GM19372 (cell line): ENCODE data around the gene LRRC39.
"Not testable (repeated sequence)": the region's sequence is repeated elsewhere in the genome, so short reads cannot be mapped to it uniquely, and the experiment has no call there.

Source experiments
- ATAC-seq: cut with Tn5 transposase; IDR thresholded peaks from one replicate; pipeline ENCODE4 v1.9.1; 2021; ENCODE audit warnings: mild to moderate bottlenecking, low read depth, moderate library complexity; ENCODE audit not compliant: unreplicated experiment

The LRRC39 gene

DNA sequence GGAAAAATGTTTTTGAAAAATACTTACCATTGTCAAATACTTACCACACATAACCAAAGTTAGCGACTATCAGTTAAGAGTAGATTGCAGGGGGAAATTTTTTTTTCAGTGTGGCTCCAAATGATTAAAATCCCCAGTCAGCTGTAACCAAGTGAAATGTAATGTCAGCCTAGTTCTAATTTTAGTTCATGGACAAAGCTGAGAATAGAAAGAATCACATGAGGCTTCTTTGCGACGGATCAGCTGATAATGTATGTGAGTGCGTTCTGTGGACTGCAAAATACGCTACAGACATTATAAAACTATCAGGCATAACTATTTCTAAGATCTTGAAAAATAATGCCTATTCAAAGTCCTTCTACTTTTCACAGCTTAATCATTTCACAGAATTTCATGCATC lies at the start of gene LRRC39:
Gene LRRC39, minus strand, starts transcription at position 166 of the 400 bp plus-strand sequence. CDS start 9,740 bp downstream, outside the sequence.
- ATAC-seq: no peak

DNA sequence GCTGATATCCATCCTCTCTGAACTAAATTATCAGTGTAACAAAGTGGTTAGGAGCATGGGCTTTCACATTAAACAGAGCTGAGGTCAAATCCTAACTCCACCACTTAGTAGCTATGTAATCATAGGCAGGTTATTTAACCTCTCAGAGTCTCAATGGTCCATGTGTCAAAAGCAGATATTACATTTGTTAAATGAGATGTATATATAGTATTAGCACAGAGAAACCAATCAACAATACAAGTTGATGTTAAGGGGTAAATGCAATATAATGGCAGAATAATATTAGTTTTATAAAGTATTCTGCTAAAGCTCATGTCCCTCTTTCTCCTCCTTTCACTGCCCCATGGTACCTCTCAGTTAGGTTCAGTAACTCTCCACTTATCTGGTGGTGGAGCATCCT lies 44.4 kb upstream of the LRRC39 start:
- no peak for ATAC-seq

DNA sequence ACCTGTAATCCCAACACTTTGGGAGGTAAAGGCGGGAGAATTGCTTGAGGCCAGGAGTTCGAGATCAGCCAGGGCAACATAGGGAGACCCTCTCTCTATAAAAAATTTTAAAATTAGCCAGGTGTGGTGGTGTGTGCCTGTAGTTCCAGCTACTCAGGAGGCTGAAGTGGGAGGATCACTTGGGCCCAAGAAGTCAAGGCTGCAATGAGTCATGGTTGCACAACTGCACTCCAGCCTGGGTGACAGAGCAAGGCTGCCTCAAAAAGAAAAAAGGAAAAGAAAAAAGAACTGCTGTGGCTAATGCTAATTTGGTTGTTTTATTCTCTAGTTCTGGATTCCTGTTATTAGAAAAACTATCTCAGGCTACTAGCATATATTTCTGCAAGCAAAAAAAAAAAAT lies 41.8 kb upstream of the LRRC39 start:
- no peak for ATAC-seq

DNA sequence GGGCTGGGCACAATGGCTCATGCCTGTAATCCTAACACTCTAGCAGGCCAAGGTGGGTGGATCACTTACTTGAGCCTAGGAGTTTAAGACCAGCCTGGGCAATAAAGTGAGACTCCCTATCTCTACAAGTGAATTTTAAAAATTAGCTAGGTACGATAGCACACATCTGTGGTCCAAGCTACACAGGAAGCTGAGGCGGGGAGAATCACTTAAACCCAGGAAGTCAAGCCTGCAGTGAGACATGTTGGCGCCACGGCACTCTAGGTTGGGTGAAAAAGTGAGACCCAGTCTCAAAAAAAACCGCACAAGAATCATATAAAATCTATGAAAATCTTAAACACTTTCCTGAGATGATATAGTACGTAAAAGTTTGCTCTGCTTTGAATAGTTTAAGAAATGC lies 41.4 kb upstream of the LRRC39 start:
- no peak for ATAC-seq

DNA sequence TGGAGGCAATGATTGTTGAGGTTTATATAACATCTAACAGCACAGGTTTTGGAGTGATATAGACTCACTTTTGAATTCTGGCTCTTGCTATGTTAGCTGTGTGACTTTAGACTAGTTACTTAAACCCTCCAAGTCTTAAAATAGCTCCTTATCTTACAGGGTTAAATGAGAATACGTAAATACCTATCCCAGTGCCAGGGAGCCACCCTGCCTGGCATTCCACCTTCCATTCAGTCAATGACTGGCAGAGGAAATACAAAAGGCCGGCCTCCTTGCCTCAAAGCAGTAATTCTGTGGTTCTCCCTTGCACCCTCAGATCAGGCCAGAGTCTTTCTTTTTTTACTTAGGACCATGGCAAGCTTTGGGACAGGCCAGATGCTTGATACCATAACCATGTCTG lies 39.8 kb upstream of the LRRC39 start:
- no peak for ATAC-seq

DNA sequence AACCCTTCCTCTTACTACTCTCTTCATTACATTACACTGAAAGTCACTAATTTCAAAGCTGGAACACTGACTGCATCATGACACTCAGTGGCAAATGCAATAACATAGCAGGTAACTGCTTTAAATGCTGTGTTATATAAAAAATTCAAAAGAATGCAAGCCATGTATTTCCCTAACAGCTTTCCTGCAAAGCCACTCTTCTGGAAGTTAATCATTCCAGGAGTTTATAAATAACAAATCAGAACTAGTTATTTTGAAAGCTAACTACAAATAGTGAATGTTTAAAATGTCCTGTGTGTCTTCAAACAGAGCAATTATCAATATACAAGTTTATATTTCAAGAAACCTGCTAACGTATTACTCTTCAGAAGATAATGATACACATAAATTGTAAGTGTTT lies 37.0 kb upstream of the LRRC39 start:
- ATAC-seq: no peak

DNA sequence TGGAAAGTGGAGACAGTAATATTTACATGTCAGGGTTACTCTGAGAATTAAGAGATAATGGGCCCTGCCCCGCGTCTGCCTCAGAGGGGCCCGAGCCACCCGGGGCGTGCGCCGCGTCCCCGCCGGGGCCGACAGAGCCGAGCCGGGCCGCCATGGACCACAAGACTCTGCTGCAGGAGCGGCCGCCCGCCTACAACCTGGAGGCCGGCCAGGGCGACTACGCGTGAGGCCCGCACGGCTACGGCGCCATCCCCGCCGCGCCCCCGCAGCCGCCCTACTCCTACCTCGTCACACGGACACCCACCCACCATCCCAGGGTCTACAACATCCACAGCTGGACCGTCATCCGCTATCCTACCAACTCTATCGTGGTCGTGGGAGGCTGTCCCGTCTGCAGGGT lies 35.1 kb upstream of the LRRC39 start:
- ATAC-seq: no peak

DNA sequence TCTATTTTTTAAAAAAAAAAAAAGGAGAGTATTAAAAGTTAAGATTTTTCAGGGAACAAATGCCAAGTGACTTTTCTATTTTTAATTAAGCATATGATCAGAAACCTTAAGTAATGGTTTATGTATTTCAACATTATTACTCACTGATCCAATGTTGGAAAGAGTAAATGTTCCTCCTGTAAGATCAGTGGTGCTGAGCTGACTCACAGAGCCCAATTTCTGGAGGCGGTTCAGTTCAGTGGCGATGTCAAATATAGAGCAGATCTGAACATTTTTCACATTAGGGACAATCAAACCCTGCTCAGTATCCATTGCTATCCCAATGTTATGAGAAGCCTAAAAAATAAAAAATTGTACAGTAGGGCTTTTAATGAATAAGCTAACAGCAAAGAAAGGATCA lies 28.2 kb upstream of the LRRC39 start:
- ATAC-seq: no peak

DNA sequence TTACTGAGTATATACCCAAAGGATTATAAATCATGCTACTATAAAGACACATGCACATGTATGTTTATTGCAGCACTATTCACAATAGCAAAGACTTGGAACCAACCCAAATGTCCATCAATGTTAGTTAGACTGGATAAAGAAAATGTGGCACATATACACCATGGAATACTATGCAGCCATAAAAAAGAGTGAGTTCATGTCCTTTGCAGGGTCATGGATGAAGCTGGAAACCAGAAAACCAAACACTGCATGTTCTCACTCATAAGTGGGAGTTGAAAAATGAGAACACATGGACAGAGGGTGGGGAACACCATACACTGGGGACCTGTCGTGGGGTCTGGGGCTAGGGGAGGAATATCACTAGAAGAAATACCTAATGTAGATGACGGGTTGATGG lies 27.5 kb upstream of the LRRC39 start:
- ATAC-seq: not testable (repeated sequence)

DNA sequence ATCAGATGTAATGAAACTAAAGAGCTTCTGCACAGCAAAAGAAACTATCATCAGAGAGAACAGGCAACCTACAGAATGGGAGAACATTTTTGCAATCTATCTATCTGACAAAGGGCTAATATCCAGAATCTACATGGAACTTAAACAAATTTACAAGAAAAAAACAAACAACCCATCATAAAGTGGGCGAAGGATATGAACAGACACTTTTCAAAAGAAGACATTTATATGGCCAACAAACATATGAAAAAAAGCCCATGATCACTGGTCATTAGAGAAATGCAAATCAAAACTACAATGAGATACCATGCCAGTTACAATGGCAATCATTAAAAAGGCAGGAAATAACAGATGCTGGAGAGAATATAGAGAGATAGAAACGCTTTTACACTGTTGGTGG lies 27.0 kb upstream of the LRRC39 start:
- ATAC-seq: not testable (repeated sequence)

DNA sequence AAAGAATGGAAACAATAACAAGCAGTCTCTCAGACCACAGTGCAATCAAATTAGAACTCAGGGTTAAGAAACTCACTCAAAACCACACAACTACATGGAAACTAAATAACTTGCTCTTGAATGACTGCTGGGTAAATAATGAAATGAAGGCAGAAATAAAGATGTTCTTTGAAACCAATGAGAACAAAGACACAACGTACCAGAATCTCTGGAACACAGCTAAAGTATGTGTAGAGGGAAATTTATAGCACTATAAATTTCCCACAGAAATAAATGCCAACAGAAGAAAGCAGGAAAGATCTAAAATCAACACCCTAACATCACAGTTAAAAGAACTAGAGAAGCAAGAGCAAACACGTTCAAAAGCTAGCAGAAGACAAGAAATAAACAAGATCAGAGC lies 24.6 kb upstream of the LRRC39 start:
- not testable (repeated sequence) for ATAC-seq

DNA sequence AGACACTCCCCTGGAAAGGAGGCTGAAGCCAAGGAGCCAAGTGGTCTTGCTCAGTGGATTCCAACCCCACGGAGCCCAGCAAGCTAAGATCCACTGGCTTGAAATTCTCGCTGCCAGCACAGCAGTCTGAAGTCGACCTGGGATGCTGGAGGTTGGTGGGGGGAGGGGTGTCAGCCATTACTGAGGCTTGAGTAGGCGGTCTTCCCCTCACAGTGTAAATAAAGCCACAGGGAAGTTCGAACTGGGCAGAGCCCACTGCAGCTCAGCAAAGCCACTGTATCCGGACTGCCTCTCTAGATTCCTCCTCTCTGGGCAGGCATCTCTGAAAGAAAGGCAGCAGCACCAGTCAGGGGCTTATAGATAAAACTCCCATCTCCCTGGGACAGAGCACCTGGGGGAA lies 22.0 kb upstream of the LRRC39 start:
- not testable (repeated sequence) for ATAC-seq

DNA sequence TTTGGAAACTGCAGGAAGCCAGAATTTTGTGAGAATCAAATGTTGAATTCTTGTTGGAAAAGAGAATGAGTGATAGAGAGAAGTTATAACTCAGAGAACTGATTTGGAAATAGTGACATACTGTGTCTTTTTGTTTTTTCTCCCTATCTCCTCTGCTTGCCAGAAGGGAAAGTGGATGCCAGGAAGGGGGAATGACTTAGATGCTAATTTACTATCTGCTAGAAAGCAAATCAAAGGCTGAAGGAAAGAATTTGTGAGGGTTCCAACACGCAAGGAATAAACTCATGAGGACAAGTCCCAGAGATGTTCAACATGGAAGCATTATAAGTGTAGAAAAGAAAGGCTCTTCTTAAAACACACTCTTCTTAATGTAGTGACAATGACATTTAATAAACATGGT lies 20.5 kb upstream of the LRRC39 start:
- ATAC-seq: no peak

DNA sequence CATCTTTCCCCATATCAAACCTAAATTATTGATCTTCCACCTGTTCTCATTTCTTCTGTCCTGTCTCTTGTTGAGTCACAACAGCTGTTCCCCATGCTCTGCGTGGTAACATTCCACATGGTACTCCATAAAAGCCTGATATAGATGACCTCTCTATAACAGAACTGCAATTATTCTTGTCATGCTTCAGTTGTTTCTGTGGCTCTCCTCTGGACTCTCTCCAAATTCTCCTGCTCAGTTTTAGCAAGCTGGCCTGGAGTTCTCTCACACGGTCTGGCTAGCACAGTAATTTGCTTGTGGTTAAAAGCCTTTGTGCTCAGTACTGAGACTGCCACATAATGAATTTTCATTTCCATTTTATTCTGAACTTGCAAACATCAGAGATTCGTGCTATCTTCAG lies 10.6 kb upstream of the LRRC39 start:
- no peak for ATAC-seq

DNA sequence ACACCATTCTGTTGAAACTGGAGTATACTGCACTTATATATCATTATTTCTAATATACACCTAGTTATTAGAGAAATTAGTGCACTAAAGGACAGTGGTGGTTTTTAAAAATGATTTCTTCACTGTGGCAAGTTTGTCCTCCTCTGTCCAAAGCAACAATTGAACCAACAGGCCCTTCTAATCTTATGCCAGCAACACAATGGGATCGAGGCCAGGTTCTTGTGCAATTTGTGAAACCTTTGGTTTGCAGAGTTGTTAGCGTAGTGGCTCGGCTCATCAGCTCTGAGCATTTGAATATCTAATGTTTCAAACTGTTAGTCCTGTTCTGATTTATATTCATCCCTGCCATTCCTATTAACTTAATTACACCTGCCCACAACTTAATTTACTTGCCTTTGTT lies 9.9 kb upstream of the LRRC39 start:
- ATAC-seq: no peak

DNA sequence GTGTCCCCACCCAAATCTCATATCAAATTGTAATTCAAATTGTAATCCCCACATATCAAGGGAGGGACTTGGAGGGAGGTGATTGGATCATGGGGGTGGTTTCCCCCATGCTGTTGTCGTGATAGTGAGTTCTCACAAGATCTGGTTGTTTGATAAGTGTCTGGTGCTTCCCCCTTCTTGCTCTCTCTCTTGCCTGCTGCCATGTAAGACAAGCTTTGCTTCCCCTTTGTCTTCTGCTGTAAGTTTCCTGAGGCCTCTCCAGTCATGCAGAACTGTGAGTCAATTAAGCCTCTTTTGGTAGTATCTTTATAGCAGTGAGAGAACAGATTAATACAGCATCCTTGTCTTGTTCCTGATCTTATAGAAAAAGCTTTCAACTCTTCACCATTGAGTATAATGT lies 6.5 kb upstream of the LRRC39 start:
- ATAC-seq: peak; percentile 58

DNA sequence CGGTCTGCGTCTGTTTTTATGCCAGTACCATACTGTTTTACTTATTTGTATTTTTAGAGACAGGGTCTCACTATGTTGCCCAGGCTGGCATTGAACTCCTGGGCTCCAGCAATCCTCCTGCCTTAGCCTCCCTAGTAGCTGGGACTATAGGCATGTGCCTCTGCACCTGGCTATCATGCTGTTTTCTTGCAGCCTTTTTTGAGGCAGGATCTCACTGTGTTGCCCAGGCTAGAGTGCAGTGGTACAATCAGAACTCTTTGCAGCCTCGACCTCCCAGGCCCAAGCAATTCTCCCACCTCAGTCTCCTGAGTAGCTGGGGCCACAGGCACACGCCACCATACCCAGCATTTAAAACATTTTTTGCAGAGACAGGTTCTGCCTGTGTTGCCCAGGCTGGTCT lies 5.3 kb upstream of the LRRC39 start:
- no peak for ATAC-seq

DNA sequence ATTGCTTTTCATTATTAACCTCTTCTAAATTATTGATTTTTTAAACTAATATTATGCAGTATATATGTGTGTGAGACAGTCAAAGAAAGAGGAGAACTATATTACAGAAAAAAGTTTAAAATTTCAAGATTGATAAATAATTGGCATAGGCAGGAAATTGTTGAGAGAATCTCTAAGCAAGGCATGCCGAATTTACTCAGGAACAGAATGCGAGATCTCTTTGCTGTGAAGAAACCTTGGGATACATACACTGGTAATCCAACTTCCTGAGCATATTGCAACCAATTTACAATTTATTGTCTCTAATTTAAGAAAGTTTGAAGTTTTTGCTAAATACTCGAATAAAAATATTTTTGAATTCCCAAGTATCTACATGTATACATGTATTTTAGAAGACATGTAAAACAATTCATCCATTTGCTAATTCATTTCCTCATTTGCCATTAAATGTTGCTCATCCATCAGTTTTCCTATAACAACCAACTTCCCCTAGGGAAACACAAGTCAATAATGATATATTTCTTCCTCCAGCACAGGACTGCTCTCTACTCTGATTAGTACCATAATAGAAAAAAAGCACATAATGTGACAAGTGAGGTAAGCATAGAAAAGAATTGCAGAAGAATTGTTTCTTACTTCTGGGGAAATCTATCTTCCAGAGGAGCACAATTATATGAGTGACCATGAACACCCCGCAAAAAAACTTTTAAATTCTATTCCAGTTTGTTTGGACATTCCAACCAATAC lies 588 bp downstream of the LRRC39 start:
- ATAC-seq: no peak

DNA sequence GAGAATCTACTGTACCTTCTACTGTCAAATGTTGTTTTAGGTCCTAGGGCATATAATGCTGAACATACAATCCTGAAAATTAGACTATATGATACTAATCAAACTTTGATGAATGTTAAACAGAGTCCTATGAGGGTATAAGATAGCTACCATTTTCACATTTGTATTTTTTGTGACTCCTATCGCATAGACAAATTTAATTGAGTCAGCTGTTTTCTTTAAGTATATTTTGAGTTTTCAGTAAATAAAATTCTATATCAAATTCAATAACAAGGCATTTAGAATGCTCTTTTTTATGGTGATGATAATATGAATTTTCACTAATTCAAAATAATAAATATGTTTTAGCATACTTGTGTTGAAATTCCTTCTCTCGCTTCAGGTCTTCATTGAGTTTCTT lies 10.0 kb downstream of the LRRC39 start:
- no peak for ATAC-seq

DNA sequence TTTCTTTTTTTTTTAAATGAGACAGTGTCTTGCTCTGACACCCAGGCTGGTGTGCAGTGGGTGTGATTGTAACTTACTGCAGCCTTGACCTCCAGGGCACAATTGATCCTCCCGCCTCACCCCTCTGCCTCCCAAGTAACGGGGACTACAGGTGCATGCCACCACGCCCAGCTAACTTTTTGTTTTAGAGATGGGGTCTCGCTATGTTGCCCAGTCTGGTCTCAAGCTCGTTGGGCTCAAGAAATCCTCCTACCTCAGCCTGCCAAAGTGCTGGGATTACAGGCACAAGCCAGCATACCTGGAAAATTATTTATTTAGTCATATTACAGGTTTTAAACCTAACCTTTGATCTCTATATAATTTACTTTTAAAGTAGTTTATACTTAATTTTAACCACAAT lies 13.4 kb downstream of the LRRC39 start:
- no peak for ATAC-seq

DNA sequence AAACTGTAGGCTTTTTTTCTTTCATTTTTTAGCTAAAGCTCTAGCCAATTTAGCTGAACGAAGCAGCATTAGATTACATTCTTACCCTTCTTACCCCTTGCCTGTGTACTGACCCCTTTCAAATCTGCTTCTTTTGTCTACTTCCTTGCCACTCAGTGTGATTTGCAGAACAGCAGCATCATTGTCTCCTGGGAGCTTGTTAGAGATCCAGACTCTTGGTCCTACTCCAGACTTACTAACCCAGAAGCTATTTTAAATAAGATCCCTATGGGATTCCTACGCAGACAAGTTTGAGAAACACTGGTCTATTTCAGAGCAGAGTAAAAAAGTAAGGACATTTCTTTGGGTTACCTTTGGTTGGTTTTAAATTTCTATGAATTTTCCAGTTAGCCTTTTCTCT lies 13.8 kb downstream of the LRRC39 start:
- no peak for ATAC-seq

DNA sequence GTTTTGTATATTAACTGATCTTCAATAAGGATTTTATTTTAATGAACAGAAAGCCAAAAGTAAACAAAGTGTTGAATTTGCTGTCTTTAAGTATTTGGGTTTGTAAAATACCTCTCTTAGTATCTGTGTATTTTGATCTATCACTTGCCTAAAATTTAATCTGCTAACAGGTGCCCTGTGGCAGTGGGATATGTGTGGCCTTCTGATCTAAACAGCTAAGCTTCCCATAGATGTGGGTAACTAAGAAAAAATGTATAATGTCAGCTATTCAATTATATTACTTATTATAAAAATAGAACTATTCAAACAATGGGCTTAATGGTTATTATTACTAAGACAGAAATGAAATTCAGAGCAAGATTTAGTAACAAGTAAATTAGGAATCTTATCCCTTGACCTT lies 15.2 kb downstream of the LRRC39 start:
- ATAC-seq: no peak

DNA sequence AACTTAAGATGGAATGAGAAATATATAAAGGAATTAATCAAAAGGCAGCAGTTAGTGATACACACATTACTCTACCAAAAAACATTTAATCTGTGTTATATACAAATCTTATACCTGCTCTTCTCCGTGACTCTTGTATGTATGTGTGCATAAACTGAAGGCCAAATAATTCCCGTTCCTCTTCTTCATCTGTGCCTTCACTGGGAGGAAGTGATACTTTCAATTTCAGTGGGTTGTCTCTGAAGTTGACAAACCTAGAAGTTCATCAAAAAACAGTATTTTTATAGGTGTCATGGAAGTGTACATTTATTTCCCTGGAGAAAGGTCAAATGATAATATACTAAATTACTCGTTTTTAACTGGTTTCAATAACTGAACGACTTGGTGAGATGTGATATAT lies 25.8 kb downstream of the LRRC39 start:
- ATAC-seq: peak; percentile 65
